DMS53 treated with DMSO at 0.1 percent for 48 hours (cell line): ENCODE data around the gene OR2V2.

ENCODE experiments used
- DNase-seq: peaks from one replicate; lab custom pipeline; 2025; ENCODE audit not compliant: unreplicated experiment; lab: John Stamatoyannopoulos, UW

The OR2V2 gene

GRCh38 chr5:181205761-181206649 lies 58.6 kb downstream of the OR2V2 start:
- no peak for DNase-seq

- DNase-seq, result no peak
These were observed 60.0 kb downstream of the OR2V2 start for GRCh38 chr5:181207214-181207959.

DNA sequence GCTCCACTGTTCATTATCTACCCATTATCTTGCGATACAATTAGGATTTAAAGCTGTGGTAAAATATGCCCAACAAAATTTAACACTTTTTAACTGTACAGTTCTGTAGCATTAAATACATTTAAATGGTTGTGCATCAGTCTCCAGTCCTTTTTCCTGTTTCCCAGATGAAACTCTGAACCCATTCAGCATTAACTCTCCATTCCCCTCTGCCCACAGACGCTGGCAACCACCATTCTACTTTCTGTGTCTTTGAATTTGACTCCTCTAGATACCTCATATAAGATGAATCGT lies 60.5 kb downstream of the OR2V2 start:
- DNase-seq, result no peak
